ENCODE results near the gene FAM83C.

FAM83C gene

GRCh38 chr20:35332540-35333200, 40.4 kb upstream of the FAM83C start:
- no peak for TF ChIP-seq CTCF (IDR thresholded peaks at IDR 0.05)

GRCh38 chr20:35329435-35330139, 37.4 kb upstream of the FAM83C start:
- TF ChIP-seq CTCF (IDR thresholded peaks at IDR 0.05) = peak; percentile 47; the same call in 1 of the 2 replicates

GRCh38 chr20:35328689-35329088, 36.5 kb upstream of the FAM83C start:
- no peak for TF ChIP-seq CTCF (IDR thresholded peaks at IDR 0.05)

GRCh38 chr20:35328095-35328685, 36.0 kb upstream of the FAM83C start:
- TF ChIP-seq CTCF (IDR thresholded peaks at IDR 0.05) = no peak

- TF ChIP-seq CTCF (IDR thresholded peaks at IDR 0.05) = no peak
Observed at GRCh38 chr20:35327074-35327976, 35.1 kb upstream of the FAM83C start.

GRCh38 chr20:35326740-35327073, 34.5 kb upstream of the FAM83C start:
- no peak for TF ChIP-seq CTCF (IDR thresholded peaks at IDR 0.05)

- TF ChIP-seq CTCF (IDR thresholded peaks at IDR 0.05) = no peak
Observed at GRCh38 chr20:35326021-35326739, 34.0 kb upstream of the FAM83C start.
